Measurements from ENCODE around the gene KNDC1. TPM values are rescaled to one million over a fixed set of nuclear protein-coding genes. Genes with fewer than 3 reads are reported as not detected.

The KNDC1 gene
- total and polyA plus RNA-seq, 2 donors (not counting 1 experiment from before 2014, with no cell fraction given), result 0.17 to 0.45 TPM

DNA sequence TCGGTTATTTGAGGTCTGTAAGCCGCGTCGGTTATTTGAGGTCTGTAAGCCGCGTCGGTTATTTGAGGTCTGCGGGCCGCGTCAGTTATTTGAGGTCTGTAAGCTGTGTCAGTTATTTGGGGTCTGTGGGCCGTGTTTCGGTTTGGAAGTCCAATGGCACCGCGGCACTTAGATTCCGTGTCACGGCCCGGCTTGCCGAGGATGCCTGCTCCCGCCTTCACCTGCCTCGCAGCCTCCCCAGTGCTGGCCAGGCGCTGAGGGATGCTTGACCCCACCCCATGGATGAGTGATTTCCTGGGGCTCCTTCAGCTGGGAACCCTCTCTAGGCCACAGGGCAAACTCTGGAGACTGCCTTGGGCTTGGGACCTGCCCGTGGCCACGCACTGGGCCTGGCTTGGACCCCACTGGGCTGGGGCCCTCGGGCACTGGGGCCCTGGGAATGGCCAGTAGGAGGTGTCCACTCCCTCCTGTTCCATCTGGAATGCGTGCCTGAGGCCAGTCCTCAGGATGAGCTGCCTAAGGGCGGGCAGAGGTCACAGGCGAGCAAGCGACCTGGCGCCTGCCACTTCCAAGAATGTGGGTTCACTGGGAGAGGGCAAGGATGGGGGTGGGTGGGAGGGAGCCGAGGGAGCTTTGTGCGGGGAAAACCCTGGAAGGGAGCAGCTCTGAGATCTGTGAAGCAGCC, 46.7 kb upstream of the KNDC1 start:
- Mint-ChIP-seq H3K27me3 (no peaks in the 10 kb centered on the region), H3K27ac (no peak overlapping the region), H3K9me3 (ENCODE audit: insufficient read depth) (no peaks in the 10 kb centered on the region), H3K4me1 (no peaks in the 10 kb centered on the region), H3K4me3 (no peak overlapping the region)
- no peaks in the 10 kb centered on the region for H3K4me1 ChIP-seq (ENCODE audit: control insufficient read depth in 2 of 2, insufficient read depth in 2 of 2, low read length in 2 of 2)
- no peak overlapping the region for H3K27ac ChIP-seq (ENCODE audit: low read length in 2 of 2)
- no peaks in the 10 kb centered on the region for H4K20me1 ChIP-seq (ENCODE audit: control insufficient read depth, insufficient read depth, low read length, poor library complexity, severe bottlenecking)
- ATAC-seq (ENCODE audit: low read depth) (no peak), DNase-seq (no peak)
- intact Hi-C loops (cut with micrococcal nuclease), result no loop called here
- TF ChIP-seq EZH2 (IDR thresholded peaks at IDR 0.05; ENCODE audit: borderline replicate concordance, insufficient read depth, low read depth, low read length, poor library complexity, severe bottlenecking) (no peak), CTCF (IDR thresholded peaks at IDR 0.05) (no peak)
- no peaks in the 10 kb centered on the region for H3K27me3 ChIP-seq (replicated peaks in 1 of 4; ENCODE audit: control extremely low read depth in 1 of 4, control insufficient read depth in 3 of 4, insufficient read depth in 4 of 4, low read length in 3 of 4)
- no peak overlapping the region for H3K4me3 ChIP-seq (ENCODE audit: control extremely low read depth in 1 of 5, extremely low read depth in 1 of 5, insufficient read depth in 1 of 5, low read depth in 2 of 5, low read length in 4 of 5)
- 96% methylated on average over 17 of the region's 31 CpGs for WGBS (ENCODE audit: insufficient coverage)
- no peak overlapping the region for H3K4me2 ChIP-seq (replicated peaks; ENCODE audit: low read depth, low read length, poor library complexity, severe bottlenecking)
- CTCF ChIA-PET, result no interaction called here
- H3K9me3 ChIP-seq (ENCODE audit: control extremely low read depth in 1 of 3, control insufficient read depth in 2 of 3, insufficient read depth in 1 of 3, low read length in 2 of 3), result peaks cover 0 to 59% (median 3%) of the 10 kb centered on the region in 3 donors
- no peak overlapping the region for H3K9ac ChIP-seq (ENCODE audit: low read length)
- no peaks in the 10 kb centered on the region for H3K79me2 ChIP-seq (ENCODE audit: control insufficient read depth, insufficient read depth, low read length)
- H2AFZ ChIP-seq (ENCODE audit: insufficient read depth, low read depth, low read length, poor library complexity, severe bottlenecking), result no peak overlapping the region
- H3K36me3 ChIP-seq (replicated peaks in 1 of 2; ENCODE audit: control extremely low read depth in 1 of 2, control insufficient read depth in 1 of 2, extremely low read depth in 1 of 2, insufficient read depth in 2 of 2, low read length in 1 of 2), result no peaks in the 10 kb centered on the region
- POLR2A ChIA-PET, result no interaction called here

DNA sequence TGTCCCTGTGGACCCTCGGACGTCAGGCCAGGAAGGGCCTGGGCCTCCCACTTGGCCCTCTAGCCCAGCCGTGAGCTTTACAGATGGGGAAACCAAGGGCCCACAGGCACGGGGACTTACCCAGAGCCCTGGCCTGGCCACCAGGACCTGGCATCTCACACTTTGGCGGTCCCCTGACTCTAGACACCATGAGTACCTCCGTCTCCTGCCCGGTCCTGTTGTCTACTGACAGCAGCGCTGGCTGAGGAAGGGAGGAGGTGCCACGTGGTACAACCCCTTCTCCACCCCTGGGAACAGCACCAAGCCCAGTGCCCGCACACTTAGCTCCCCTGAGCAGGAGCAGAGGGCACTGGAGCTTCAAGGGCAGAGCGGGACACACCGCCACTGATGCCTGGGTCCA, 46.2 kb upstream of the KNDC1 start:
- CTCF ChIA-PET, result no interaction called here
- H3K27me3 ChIP-seq (replicated peaks in 1 of 4; ENCODE audit: control extremely low read depth in 1 of 4, control insufficient read depth in 3 of 4, insufficient read depth in 4 of 4, low read length in 3 of 4), result no peaks in the 10 kb centered on the region
- no peak overlapping the region for H3K9ac ChIP-seq (ENCODE audit: low read length)
- POLR2A ChIA-PET, result no interaction called here
- no peaks in the 10 kb centered on the region for H4K20me1 ChIP-seq (ENCODE audit: control insufficient read depth, insufficient read depth, low read length, poor library complexity, severe bottlenecking)
- peaks cover 0 to 60% (median 0%) of the 10 kb centered on the region in 3 donors for H3K9me3 ChIP-seq (ENCODE audit: control extremely low read depth in 1 of 3, control insufficient read depth in 2 of 3, insufficient read depth in 1 of 3, low read length in 2 of 3)
- Mint-ChIP-seq H3K4me1 (no peaks in the 10 kb centered on the region), H3K4me3 (no peak overlapping the region), H3K27me3 (peaks cover 3% of the 10 kb centered on the region), H3K27ac (no peak overlapping the region), H3K9me3 (ENCODE audit: insufficient read depth) (peaks cover 2% of the 10 kb centered on the region)
- H3K4me2 ChIP-seq (replicated peaks; ENCODE audit: low read depth, low read length, poor library complexity, severe bottlenecking), result no peak overlapping the region
- TF ChIP-seq CTCF (IDR thresholded peaks at IDR 0.05) (no peak), EZH2 (IDR thresholded peaks at IDR 0.05; ENCODE audit: borderline replicate concordance, insufficient read depth, low read depth, low read length, poor library complexity, severe bottlenecking) (no peak)
- no peak overlapping the region for H2AFZ ChIP-seq (ENCODE audit: insufficient read depth, low read depth, low read length, poor library complexity, severe bottlenecking)
- H3K4me3 ChIP-seq (ENCODE audit: control extremely low read depth in 1 of 5, extremely low read depth in 1 of 5, insufficient read depth in 1 of 5, low read depth in 2 of 5, low read length in 4 of 5), result no peak overlapping the region
- 93% methylated on average over 11 of the region's 12 CpGs for WGBS (ENCODE audit: insufficient coverage)
- no peak overlapping the region for H3K27ac ChIP-seq (ENCODE audit: low read length in 2 of 2)
- no peaks in the 10 kb centered on the region for H3K4me1 ChIP-seq (ENCODE audit: control insufficient read depth in 2 of 2, insufficient read depth in 2 of 2, low read length in 2 of 2)
- ATAC-seq (ENCODE audit: low read depth) (no peak), DNase-seq (no peak)
- H3K36me3 ChIP-seq (replicated peaks in 1 of 2; ENCODE audit: control extremely low read depth in 1 of 2, control insufficient read depth in 1 of 2, extremely low read depth in 1 of 2, insufficient read depth in 2 of 2, low read length in 1 of 2), result no peaks in the 10 kb centered on the region
- intact Hi-C loops (cut with micrococcal nuclease), result no loop called here
- H3K79me2 ChIP-seq (ENCODE audit: control insufficient read depth, insufficient read depth, low read length), result no peaks in the 10 kb centered on the region
